Colonic mucosa (tissue), 4 donors: ENCODE data around the gene IL1R1. TPM values are rescaled to one million over a fixed set of nuclear protein-coding genes. Genes with fewer than 3 reads are reported as not detected.

Experiments
- DNase-seq: peaks from one replicate; pipeline ENCODE4 v3.0.0-alpha.2; 2020
- H3K27ac ChIP-seq: fragments of 200-600 bp; one replicate; pipeline ENCODE4 v1.8.0; 2021
- H3K27me3 ChIP-seq: fragments of 200-600 bp; one replicate; pipeline ENCODE4 v1.8.0; 2021
- H3K36me3 ChIP-seq: fragments of 200-600 bp; one replicate; pipeline ENCODE4 v1.8.0; 2021
- H3K4me1 ChIP-seq: fragments of 200-600 bp; one replicate; pipeline ENCODE4 v1.8.0; 2021; ENCODE audit warnings: mild to moderate bottlenecking
- H3K4me3 ChIP-seq: fragments of 200-600 bp; one replicate; pipeline ENCODE4 v1.8.0; 2021
- H3K9ac ChIP-seq, 2 donors: one replicate each; pipeline ENCODE4 v1.7.0; 2013; ENCODE audit warnings: control low read depth in 2 of 2, low read depth in 2 of 2, low read length in 2 of 2
- H3K9me3 ChIP-seq: fragments of 200-600 bp; one replicate; pipeline ENCODE4 v1.8.0; 2021
- CTCF ChIP-seq: fragments of 200-600 bp; IDR thresholded peaks from one replicate; pipeline ENCODE4 v1.8.0; 2022; ENCODE audit warnings: antibody characterized with exemption, mild to moderate bottlenecking
- intact Hi-C: fragments of 100-400 bp; cut with DNase I; formaldehyde crosslinking; loops from one replicate; pipeline ENCODE4 v1.14.1; 2022
- total RNA-seq, 2 donors: library from RNA; stranded (reverse); fragmentation: NEBNext Ultra II Directional in 1 of 2; extraction: Animal tissue kit (Norgen Biotek cat#: 25700) in 1 of 2; gene quantifications; one replicate each; pipeline ENCODE4 v1.2.1, GENCODE V29; 2021
- donor health status: healthy.
- donor health status: DM: no; HTN: no; CAD: no.
- donor health status: DM: no; HTN: no; CAD: no.

The IL1R1 gene
- total RNA-seq, 2 donors from 2014 or later: 13.9 to 23.9 TPM

DNA sequence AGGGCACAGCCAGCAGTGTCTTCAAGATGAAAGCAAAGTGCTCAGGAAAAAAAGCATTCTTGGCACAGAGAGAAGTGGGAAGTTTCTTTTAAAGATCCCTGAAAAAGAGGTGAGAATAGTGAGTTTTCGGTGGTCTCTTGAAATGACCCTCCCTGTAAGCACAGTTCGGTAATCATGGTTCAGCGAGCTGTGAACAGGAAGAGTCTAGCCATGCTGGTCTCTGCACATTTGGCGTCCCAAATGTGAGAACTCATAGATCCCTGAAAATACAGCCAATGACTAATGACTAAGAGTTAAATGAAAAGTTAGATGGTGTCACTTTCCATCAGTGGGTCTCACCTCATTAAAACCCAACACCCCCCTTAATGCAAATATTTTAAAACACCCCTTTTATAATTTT is 3.4 kb downstream of the IL1R1 start:
- no peak for DNase-seq
- intact Hi-C loops: no loop called here

DNA sequence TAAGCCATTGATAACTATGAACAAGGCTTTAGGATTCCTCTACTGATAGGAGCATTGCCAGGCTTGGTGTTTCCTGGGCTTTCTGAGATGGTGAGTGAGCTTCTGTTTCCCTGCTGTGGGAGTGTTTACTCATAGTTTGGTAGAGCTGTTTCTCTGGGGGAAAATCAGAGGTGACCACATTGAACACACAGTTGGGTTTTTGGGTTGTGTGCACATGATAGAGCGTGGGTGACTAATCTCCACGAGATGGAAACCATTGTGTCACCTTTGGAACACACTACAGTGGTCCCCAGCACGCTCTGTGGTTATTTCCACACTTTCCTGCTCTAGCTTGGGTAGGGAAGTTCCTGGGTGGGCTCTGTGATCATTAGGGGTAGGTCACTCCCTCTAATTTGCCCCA is 5.4 kb downstream of the IL1R1 start:
- TF ChIP-seq CTCF: no peak
- H3K27ac ChIP-seq: no peak overlapping the region
- no peaks in the 10 kb centered on the region for H3K4me1 ChIP-seq
- H3K36me3 ChIP-seq: no peaks in the 10 kb centered on the region
- DNase-seq: no peak
- no peaks in the 10 kb centered on the region for H3K27me3 ChIP-seq
- intact Hi-C loops: no loop called here
- H3K9ac ChIP-seq: no peak overlapping the region
- no peak overlapping the region for H3K4me3 ChIP-seq
- no peaks in the 10 kb centered on the region for H3K9me3 ChIP-seq

More for the DNA sequence above, 3.4 kb downstream of the IL1R1 start:
- Histone ChIP-seq H3K27ac (no peak overlapping the region), H3K4me3 (no peak overlapping the region), H3K4me1 (no peaks in the 10 kb centered on the region), H3K9me3 (no peaks in the 10 kb centered on the region), H3K27me3 (no peaks in the 10 kb centered on the region), H3K9ac (no peak overlapping the region), H3K36me3 (no peaks in the 10 kb centered on the region)
- no peak for TF ChIP-seq CTCF

- Histone ChIP-seq H3K27me3 (no peaks in the 10 kb centered on the region), H3K9me3 (no peaks in the 10 kb centered on the region), H3K36me3 (no peaks in the 10 kb centered on the region), H3K27ac (no peak overlapping the region), H3K9ac (no peak overlapping the region), H3K4me3 (no peak overlapping the region), H3K4me1 (no peaks in the 10 kb centered on the region)
- intact Hi-C loops: no loop called here
- TF ChIP-seq CTCF: no peak
- DNase-seq: no peak
Observed at GRCh38 chr2:102149243-102149642, 6.7 kb downstream of the IL1R1 start.

DNA sequence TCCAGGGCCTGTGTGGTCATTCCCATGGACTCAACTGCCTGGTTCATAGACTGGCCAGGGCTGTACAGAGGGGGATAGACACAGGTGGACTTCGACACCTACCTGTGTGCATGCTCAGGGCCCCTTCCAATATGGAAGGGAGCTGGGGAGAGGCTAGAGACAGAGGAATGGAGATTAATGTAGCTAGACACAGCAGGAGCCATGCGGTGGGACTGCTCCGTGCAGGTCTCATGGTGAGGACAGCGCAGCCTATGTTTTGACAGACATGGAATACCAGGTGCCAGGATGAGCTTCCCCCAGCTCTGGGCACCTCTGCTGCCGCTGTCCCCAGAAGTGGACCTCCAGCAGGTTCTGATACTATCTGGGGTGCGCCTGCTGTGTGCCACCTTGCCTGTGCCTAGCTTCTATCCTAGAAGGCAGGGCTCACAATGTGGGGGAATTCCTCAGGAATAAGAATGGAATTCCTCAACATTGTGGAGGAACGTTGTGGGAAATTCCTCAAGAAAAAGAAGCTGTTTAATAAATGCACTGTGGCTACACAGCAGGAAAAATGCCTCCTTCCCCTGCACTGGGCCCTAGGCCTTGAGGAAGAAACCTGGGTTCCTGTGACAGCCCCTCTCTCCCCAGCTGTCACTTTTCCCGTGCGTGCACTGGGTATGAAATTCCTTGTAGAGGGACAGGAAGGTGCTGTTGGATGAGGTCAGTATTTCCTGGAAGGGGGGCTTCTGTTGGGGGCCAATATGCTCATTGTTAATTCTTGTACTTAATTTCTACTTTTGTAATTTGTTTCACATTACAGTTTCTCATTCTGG is 7.3 kb downstream of the IL1R1 start:
- H3K27ac ChIP-seq: no peak overlapping the region
- TF ChIP-seq CTCF: no peak
- H3K4me3 ChIP-seq: no peak overlapping the region
- intact Hi-C loops: no loop called here
- no peaks in the 10 kb centered on the region for H3K36me3 ChIP-seq
- H3K9ac ChIP-seq: no peak overlapping the region
- no peak for DNase-seq
- H3K27me3 ChIP-seq: no peaks in the 10 kb centered on the region
- no peaks in the 10 kb centered on the region for H3K4me1 ChIP-seq
- H3K9me3 ChIP-seq: no peaks in the 10 kb centered on the region

GRCh38 chr2:102154364-102154763 is 11.8 kb downstream of the IL1R1 start:
- Histone ChIP-seq H3K9ac (no peak overlapping the region), H3K4me1 (no peaks in the 10 kb centered on the region), H3K27me3 (no peaks in the 10 kb centered on the region), H3K4me3 (no peak overlapping the region), H3K9me3 (no peaks in the 10 kb centered on the region), H3K36me3 (no peaks in the 10 kb centered on the region), H3K27ac (no peak overlapping the region)
- intact Hi-C loops: no loop called here
- no peak for TF ChIP-seq CTCF
- no peak for DNase-seq
